Measurements from ENCODE around the gene CNTNAP2.
"Not testable (repeated sequence)": the region's sequence is repeated elsewhere in the genome, so short reads cannot be mapped to it uniquely, and the experiment has no call there.

The CNTNAP2 gene

GRCh38 chr7:148436135-148436534, 2319.5 kb downstream of the CNTNAP2 start:
- no peak for DNase-seq (ENCODE audit: low read depth in 2 of 2)

GRCh38 chr7:148436571-148436970, 2320.0 kb downstream of the CNTNAP2 start:
- DNase-seq (ENCODE audit: low read depth in 2 of 2), result no peak

- DNase-seq (ENCODE audit: low read depth in 2 of 2), result no peak
These were observed 2320.4 kb downstream of the CNTNAP2 start for GRCh38 chr7:148437043-148437442.

GRCh38 chr7:148442141-148442655, 2325.6 kb downstream of the CNTNAP2 start:
- no peak for DNase-seq (ENCODE audit: low read depth in 2 of 2)

- DNase-seq (ENCODE audit: low read depth in 2 of 2), result no peak
These were observed 2326.3 kb downstream of the CNTNAP2 start for GRCh38 chr7:148442933-148443332.

GRCh38 chr7:148445260-148446044, 2328.9 kb downstream of the CNTNAP2 start:
- no peak for DNase-seq (ENCODE audit: low read depth in 2 of 2)

- DNase-seq (ENCODE audit: low read depth in 2 of 2), result no peak
These were observed 2330.7 kb downstream of the CNTNAP2 start for GRCh38 chr7:148447221-148447849.

GRCh38 chr7:148451526-148451925, 2334.9 kb downstream of the CNTNAP2 start:
- DNase-seq (ENCODE audit: low read depth in 2 of 2), result not testable (repeated sequence)

- DNase-seq (ENCODE audit: low read depth in 2 of 2), result no peak
These were observed 2339.8 kb downstream of the CNTNAP2 start for GRCh38 chr7:148456351-148456750.

- DNase-seq (ENCODE audit: low read depth in 2 of 2), result no peak
These were observed 2340.8 kb downstream of the CNTNAP2 start for GRCh38 chr7:148457310-148457921.

GRCh38 chr7:148458263-148458662, 2341.7 kb downstream of the CNTNAP2 start:
- no peak for DNase-seq (ENCODE audit: low read depth in 2 of 2)

GRCh38 chr7:148461392-148462179, 2345.0 kb downstream of the CNTNAP2 start:
- DNase-seq (ENCODE audit: low read depth in 2 of 2), result no peak

GRCh38 chr7:148462774-148463173, 2346.2 kb downstream of the CNTNAP2 start:
- DNase-seq (ENCODE audit: low read depth in 2 of 2), result not testable (repeated sequence)

GRCh38 chr7:148463210-148463609, 2346.6 kb downstream of the CNTNAP2 start:
- DNase-seq (ENCODE audit: low read depth in 2 of 2), result no peak

GRCh38 chr7:148464947-148465346, 2348.3 kb downstream of the CNTNAP2 start:
- no peak for DNase-seq (ENCODE audit: low read depth in 2 of 2)

GRCh38 chr7:148465441-148465840, 2348.8 kb downstream of the CNTNAP2 start:
- DNase-seq (ENCODE audit: low read depth in 2 of 2), result not testable (repeated sequence)

GRCh38 chr7:148466120-148466519, 2349.5 kb downstream of the CNTNAP2 start:
- no peak for DNase-seq (ENCODE audit: low read depth in 2 of 2)

GRCh38 chr7:148468700-148469098, 2352.1 kb downstream of the CNTNAP2 start:
- no peak for DNase-seq (ENCODE audit: low read depth in 2 of 2)
